GM12873 (cell line): ENCODE measurements around the gene SIK1.

Experiments used
- CTCF ChIP-seq: IDR thresholded peaks from 2 replicates; pipeline ENCODE4 v1.5.1; 2012; ENCODE audit warnings: low read depth, mild to moderate bottlenecking, moderate library complexity, low read length, control low read depth; ENCODE audit not compliant: insufficient read depth; ENCODE audit errors: missing control alignments

SIK1 gene

GRCh38 chr21:43373362-43374227, 53.3 kb downstream of the SIK1 start:
- TF ChIP-seq CTCF: no peak

DNA sequence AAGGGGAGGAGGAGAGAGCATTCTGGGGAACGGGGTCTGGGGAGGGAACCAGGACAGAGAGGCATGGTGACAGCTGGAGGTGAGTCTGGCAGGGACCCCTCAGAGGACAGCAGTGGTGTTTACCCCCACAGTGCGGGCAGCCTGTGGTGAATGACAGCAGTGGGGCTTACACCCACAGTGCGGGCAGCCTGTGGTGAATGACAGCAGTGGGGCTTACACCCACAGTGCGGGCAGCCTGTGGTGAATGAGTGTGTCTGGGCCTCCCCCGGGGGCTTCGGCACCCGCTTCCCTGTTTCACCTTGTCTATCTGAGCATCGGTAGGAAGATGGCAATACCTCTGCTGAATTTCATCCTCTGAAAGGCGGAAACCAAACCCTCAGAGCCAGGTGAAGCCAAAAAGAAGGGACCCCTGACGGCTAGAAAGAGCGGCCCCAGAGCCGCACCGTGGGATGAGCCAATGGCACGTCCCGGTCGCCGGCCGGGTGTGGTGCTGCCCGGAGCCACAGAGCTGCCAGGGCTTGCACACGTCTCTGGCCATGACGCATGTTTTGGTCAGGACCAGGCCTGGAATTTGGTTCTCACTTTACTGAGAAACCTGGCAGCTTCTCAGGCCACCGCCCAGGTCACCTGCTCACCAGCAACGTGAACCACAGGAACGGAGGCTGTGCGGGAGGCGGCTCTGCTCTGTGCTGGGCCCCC, 54.1 kb downstream of the SIK1 start:
- TF ChIP-seq CTCF: no peak

DNA sequence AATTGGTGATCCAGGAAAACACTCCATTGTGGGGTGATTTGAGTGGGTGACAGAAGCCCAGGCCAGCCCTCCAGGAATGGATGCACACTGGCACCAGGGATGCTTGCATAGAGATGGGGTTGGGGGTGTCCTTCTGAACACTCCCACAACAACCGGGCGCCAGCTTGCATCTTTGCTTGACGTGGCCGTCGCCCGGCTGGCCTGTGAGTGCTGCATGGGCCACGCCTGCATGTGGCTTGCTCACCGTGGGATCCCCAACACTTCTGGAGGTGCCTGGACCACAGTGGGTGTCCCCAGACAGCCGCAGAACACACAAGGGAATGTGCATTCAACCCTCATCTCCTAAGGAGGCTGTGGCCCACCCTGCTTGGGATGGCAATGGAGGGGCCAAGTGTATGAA, 55.1 kb downstream of the SIK1 start:
- TF ChIP-seq CTCF: no peak

DNA sequence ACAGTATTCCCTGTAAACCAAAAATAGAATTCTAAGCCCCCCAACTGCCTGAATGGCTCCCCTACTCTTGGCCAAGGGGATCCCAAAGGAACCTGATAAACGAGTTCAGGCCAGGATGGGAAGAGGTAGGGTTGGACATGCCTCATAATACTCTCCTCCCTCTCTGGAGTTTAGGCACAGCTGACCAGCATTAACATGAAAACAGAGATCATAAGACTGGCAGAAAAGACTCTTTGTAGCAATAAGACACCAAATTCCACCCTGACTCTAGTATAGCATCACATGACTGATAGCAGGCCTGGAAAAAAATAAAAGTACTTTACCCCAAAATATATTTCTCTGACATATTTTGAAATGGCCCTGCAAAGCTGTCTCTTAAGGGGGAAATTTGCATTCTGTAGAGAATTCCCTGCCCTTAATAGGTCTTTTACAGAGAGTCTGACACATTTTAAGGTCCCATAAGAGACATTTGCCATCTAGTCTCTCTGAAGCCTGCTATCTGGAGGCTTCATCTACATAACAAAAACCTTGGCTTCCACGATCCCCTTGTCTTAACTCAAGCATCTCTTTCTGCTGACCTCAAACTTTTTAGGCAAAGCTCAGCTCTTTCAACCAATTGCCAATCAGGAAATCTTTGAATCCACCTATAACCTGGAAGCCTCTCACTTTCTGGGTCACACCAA, 55.9 kb downstream of the SIK1 start:
- TF ChIP-seq CTCF: no peak

DNA sequence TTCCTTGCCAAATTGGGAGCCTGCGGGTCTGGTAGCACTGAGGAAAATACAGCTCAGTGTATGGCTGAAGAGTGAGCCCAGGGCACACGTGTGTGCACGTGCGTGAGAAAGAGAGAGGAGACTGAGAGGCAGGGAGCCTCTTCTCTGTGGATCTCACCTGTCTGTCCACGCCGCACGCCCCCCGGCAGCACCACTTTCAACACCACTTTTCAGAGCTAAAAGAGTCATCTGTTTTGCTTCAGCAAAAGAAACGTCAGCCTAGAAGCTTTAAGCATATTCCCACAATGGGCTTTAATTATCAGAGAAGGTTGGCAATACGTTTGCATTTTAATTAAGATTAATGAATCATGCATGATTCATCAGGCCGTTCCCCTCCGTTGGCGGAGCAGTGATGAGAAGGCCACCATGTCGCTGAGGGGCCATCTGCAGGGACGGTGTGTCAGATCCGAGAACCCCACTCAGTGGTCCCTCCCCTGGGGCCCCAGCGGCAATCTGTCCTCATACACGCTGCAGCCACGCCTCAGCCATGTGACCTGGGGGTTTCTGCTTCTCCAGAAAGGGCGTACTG, 56.8 kb downstream of the SIK1 start:
- no peak for TF ChIP-seq CTCF

DNA sequence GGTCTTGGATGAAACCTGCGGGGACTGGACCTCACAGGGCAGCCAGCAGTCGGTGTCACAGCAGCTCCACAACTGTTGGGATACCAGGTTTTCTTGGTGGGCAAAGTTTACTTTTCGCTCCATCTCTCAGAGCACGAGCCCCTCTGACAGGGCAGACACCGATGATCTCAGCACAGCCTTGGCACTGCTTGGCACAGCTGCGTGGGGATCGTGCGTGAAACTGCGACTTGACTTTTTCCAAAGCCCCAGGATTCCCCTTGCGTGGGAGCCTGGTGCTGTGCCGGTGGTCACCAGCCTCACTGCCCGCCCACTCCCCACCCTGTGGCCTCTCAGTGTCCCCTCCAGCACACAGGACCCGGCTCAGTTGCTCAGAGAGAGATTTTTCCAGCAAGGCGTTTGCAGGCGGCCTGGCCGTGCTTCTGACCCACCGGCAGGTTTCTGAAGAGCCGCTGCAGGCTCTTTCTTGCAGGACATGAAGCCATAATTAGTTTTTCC, 57.3 kb downstream of the SIK1 start:
- no peak for TF ChIP-seq CTCF
